Transverse colon (tissue), 3 donors: ENCODE measurements around the gene KRT7.

ENCODE experiments used
- EP300 ChIP-seq: sonication (generic); formaldehyde crosslinking; IDR thresholded peaks from one replicate; pipeline ENCODE4 v1.6.1; 2017; ENCODE audit warnings: antibody characterized with exemption, low read depth
- POLR2A ChIP-seq: fragments of 450-650 bp; IDR thresholded peaks from one replicate; pipeline ENCODE4 v1.6.1; 2016; ENCODE audit warnings: antibody characterized with exemption, mild to moderate bottlenecking, moderate library complexity
- TF ChIP-seq, protein P1 (sequence below), 5 experiments: fragments of 200-600 bp in 3 of 5; fragments of 450-650 bp in 2 of 5; sonication (generic) in 3 of 5; IDR thresholded peaks; 1 replicate in 2 of 5; 2 replicates in 3 of 5; pipeline ENCODE4 v1.5.1; 2016 to 2017; ENCODE audit warnings: antibody characterized with exemption in 5 of 5, inconsistent platforms in 3 of 5, mild to moderate bottlenecking in 2 of 5, moderate library complexity in 1 of 5

DNA sequence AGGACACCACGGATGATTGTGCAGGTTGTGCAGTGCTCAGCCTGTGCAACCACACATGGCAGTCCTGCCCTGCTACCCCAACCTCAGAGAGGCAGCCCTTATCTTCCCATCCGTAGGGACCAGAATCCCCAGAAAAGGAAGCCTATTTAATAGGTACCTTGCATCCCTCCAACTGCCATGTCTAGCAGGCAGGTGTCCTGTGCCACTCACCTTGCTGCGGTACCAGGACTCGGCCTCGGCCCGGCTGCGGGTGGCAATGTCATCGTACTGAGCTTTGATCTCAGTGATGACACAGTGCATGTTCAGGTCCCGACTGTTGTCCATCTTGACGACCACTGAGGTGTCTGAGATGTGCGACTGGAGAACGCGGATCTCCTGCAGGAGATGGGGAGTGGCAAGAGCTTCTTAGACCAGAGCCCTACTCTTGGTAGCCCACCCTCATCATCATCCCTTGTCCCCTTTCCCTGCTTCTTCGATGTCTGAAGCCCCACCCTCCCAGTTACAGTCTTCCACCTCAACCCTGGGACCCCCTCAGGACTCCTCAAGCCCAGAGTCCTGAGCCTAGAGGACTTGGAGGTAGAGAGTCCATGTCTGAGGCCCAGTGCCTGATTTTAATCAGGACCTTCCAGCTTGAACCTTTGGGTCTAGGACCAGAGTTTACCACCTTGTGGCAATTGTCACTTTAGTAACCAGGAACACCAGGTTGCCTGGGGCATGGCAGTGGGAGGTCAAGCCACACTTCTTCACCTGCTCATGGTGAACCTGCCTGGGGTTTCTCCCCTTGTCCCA is 20.5 kb downstream of the KRT7 start:
- TF ChIP-seq, protein P1, sequence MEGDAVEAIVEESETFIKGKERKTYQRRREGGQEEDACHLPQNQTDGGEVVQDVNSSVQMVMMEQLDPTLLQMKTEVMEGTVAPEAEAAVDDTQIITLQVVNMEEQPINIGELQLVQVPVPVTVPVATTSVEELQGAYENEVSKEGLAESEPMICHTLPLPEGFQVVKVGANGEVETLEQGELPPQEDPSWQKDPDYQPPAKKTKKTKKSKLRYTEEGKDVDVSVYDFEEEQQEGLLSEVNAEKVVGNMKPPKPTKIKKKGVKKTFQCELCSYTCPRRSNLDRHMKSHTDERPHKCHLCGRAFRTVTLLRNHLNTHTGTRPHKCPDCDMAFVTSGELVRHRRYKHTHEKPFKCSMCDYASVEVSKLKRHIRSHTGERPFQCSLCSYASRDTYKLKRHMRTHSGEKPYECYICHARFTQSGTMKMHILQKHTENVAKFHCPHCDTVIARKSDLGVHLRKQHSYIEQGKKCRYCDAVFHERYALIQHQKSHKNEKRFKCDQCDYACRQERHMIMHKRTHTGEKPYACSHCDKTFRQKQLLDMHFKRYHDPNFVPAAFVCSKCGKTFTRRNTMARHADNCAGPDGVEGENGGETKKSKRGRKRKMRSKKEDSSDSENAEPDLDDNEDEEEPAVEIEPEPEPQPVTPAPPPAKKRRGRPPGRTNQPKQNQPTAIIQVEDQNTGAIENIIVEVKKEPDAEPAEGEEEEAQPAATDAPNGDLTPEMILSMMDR (IDR thresholded peaks at IDR 0.05): no peak
- no peak for TF ChIP-seq POLR2A
- no peak for TF ChIP-seq EP300
